GM12878 (cell line): ENCODE data around the gene ASPDH. TPM values are rescaled to one million over a fixed set of nuclear protein-coding genes. Genes with fewer than 3 reads are reported as not detected.
A peak's percentile ranks its signal among the peaks of the same experiment; 100 is the strongest.

Experiments
- ATAC-seq: fragments of 200-7000 bp; cut with Tn5 transposase; 3 replicates; pipeline ENCODE4 v1.9.1; 2020; ENCODE audit warnings: mild to moderate bottlenecking, moderate library complexity
- BruUV-seq: library from RNA; stranded (reverse); fragments of 400-500 nt; replicated peaks from 2 replicates; lab custom pipeline; 2021; lab: Mats Ljungman, UMichigan
- CTCF ChIA-PET: fragments of 300-600 bp; sonication (Branson Sonifier 250); formaldehyde crosslinking; extraction: SDS; loops from one replicate; lab custom pipeline; 2021; ENCODE audit warnings: inconsistent platforms; lab: Yijun Ruan, JAX
- POLR2A ChIA-PET: fragments of 350-600 bp; formaldehyde crosslinking; extraction: SDS; loops from one replicate; lab custom pipeline; 2021; ENCODE audit warnings: inconsistent platforms; lab: Charles Lee
- RAD21 ChIA-PET: fragments of 300-600 bp; sonication (Branson Sonifier 250); formaldehyde crosslinking; loops from one replicate; lab custom pipeline; 2023; ENCODE audit warnings: antibody characterized with exemption; ENCODE audit not compliant: unreplicated experiment; lab: Charles Lee
- SMC1A ChIA-PET: fragments of 300-600 bp; sonication (Branson Sonifier 250); formaldehyde crosslinking; loops from one replicate; lab custom pipeline; 2023; ENCODE audit not compliant: unreplicated experiment, uncharacterized antibody; lab: Charles Lee
- DNase-seq: peaks from one replicate; pipeline ENCODE4 v3.0.0-alpha.2; 2011; ENCODE audit warnings: low read depth, low spot score
- FAIRE-seq: peaks from 3 replicates; lab custom pipeline; 2011; peaks lifted over from hg19 to GRCh38; lab: Jason Lieb, UNC
- H2AFZ ChIP-seq: 2 replicates; pipeline ENCODE4 v1.6.0; 2011; ENCODE audit warnings: low read depth, low read length, control low read depth; ENCODE audit not compliant: control insufficient read depth
- H3K27ac ChIP-seq: 2 replicates; pipeline ENCODE4 v1.5.1; 2011; ENCODE audit warnings: control low read depth; ENCODE audit not compliant: control insufficient read depth, insufficient read depth
- H3K27me3 ChIP-seq, 2 experiments: replicated peaks in 1 of 2; 2 replicates each; pipeline versions ENCODE4 v1.6.0 to v1.6.1; 2011; ENCODE audit warnings: low read length in 1 of 2; ENCODE audit not compliant: control insufficient read depth in 2 of 2, insufficient read depth in 2 of 2
- H3K36me3 ChIP-seq, 2 experiments: 2 replicates each; pipeline ENCODE4 v1.5.1; 2011; ENCODE audit warnings: low read length in 1 of 2; ENCODE audit not compliant: control insufficient read depth in 2 of 2, insufficient read depth in 2 of 2
- H3K4me1 ChIP-seq: 2 replicates; pipeline ENCODE4 v1.6.1; 2011; ENCODE audit warnings: mild to moderate bottlenecking, low read length, moderate library complexity, mixed read lengths; ENCODE audit not compliant: control insufficient read depth, insufficient read depth
- H3K4me2 ChIP-seq: 2 replicates; pipeline ENCODE4 v1.6.0; 2011; ENCODE audit warnings: control low read depth; ENCODE audit not compliant: control insufficient read depth, insufficient read depth
- H3K4me3 ChIP-seq: fragments of 200-600 bp; sonication (generic); 2 replicates; pipeline ENCODE4 v1.5.1; 2016
- H3K79me2 ChIP-seq: 2 replicates; pipeline ENCODE4 v1.6.0; 2011; ENCODE audit warnings: low read length; ENCODE audit not compliant: control insufficient read depth, insufficient read depth
- H3K9ac ChIP-seq: 2 replicates; pipeline ENCODE4 v1.8.0; 2011; ENCODE audit warnings: low read length, control low read depth, mixed read lengths; ENCODE audit not compliant: control insufficient read depth, insufficient read depth
- H3K9me3 ChIP-seq: replicated peaks from 3 replicates; pipeline ENCODE4 v1.5.1; 2011; ENCODE audit warnings: mild to moderate bottlenecking, low read length; ENCODE audit not compliant: control insufficient read depth, insufficient read depth
- H4K20me1 ChIP-seq: 2 replicates; pipeline ENCODE4 v1.6.0; 2011; ENCODE audit not compliant: control insufficient read depth, insufficient read depth
- BACH1 ChIP-seq: fragments of 450-650 bp; IDR thresholded peaks from 2 replicates; pipeline ENCODE4 v1.6.1; 2017; ENCODE audit warnings: mild to moderate bottlenecking, borderline replicate concordance
- DPF2 ChIP-seq: fragments of 450-650 bp; IDR thresholded peaks from 2 replicates; pipeline ENCODE4 v1.6.1; 2017; ENCODE audit warnings: mild to moderate bottlenecking
- GABPA ChIP-seq: IDR thresholded peaks from 2 replicates; pipeline ENCODE4 v1.6.1; 2014; ENCODE audit warnings: antibody characterized with exemption, low read depth, mild to moderate bottlenecking, inconsistent platforms
- HDAC6 ChIP-seq: fragments of 200-600 bp; sonication (generic); IDR thresholded peaks from one replicate; pipeline ENCODE4 v1.8.0; 2017; ENCODE audit warnings: antibody characterized with exemption; ENCODE audit not compliant: unreplicated experiment
- IKZF1 ChIP-seq: fragments of 450-650 bp; conservative IDR thresholded peaks from 2 replicates; pipeline ENCODE4 v1.6.1; 2017; ENCODE audit warnings: antibody characterized with exemption, mild to moderate bottlenecking
- RUNX3 ChIP-seq: IDR thresholded peaks from 2 replicates; pipeline ENCODE4 v1.6.1; 2012; ENCODE audit warnings: low read length, inconsistent platforms
- ZNF687 ChIP-seq: fragments of 450-650 bp; IDR thresholded peaks from 2 replicates; pipeline ENCODE4 v1.6.1; 2017; ENCODE audit warnings: mild to moderate bottlenecking, moderate library complexity
- WGBS: methylation state at CpG from one replicate; pipeline ENCODE4 v1.1.6; 2016; ENCODE audit warnings: low lambda C conversion rate; ENCODE audit not compliant: insufficient replicate concordance, insufficient coverage; ENCODE audit errors: missing lambda C conversion rate; 5-methylcytosine and 5-hydroxymethylcytosine counted together
- in situ Hi-C: fragments of 300-500 bp; cut with MboI; formaldehyde crosslinking; loops from 9 replicates; pipeline ENCODE4 v1.14.3; 2018; ENCODE audit warnings: mixed read lengths
- intact Hi-C: fragments of 100-400 bp; cut with micrococcal nuclease; formaldehyde crosslinking; loops from one replicate; pipeline ENCODE4 v1.14.2; 2022; ENCODE audit not compliant: unreplicated experiment
- polyA plus RNA-seq, 11 experiments: library from polyadenylated mRNA; depleted of rRNA in 4 of 11; unstranded in 6 of 11; stranded (reverse) in 5 of 11; fragments of >200 nt; fragmentation: Nextera tagmentation in 4 of 11; fragmentation: Illumina TruSeq in 1 of 11; extraction: Ambion mirVana in 4 of 11; extraction: Trizol in 1 of 11; gene quantifications; 1 replicate in 1 of 11; 2 replicates in 10 of 11; pipeline versions ENCODE4 v1.2.1 to v1.2.3, GENCODE V29; 2011 to 2016; ENCODE audit warnings: inconsistent platforms in 2 of 11, missing spikeins in 2 of 11, low read depth in 1 of 11
- total RNA-seq, 4 experiments: library from RNA; depleted of rRNA in 3 of 4; stranded (reverse); fragments of >200 nt in 3 of 4; fragmentation: Illumina TruSeq in 1 of 4; extraction: Trizol in 1 of 4; gene quantifications; 2 replicates each; pipeline versions ENCODE4 v1.2.1 to v1.2.3, GENCODE V29; 2013 to 2021
- TF ChIP-seq, protein P1 (sequence below): fragments of 450-650 bp; IDR thresholded peaks from 2 replicates; pipeline ENCODE4 v1.6.1; 2017; ENCODE audit warnings: low read depth, mild to moderate bottlenecking, moderate library complexity

Gene ASPDH
- total and polyA plus RNA-seq, 10 of the 15 experiments (the other 5 are each of a cell fraction or from before 2014, with no cell fraction given): not detected

DNA sequence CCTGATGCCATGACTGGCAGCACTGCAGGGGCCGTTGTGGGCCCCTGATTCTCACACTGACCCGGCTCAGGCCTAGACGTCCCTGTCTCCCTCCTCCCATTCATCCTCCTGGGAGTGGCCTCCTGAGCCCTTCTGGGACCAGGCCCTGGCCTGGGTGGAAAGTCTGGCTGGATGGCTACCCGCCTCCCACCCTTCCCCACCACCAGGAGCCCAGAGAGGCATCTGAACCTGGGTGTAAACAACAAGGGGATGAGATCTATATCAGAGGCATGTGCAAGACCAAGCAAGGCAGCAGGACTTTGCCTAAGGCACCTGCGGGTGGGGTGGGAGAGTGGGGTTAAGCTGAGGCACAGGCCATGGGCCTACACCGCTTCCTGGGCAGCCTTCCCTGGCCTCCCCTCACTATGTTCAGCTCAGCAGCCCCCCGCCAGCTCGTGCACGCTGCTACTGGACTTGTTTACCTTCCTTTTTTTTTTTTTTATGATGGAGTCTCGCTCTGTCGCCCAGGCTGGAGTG, 22.0 kb upstream of the ASPDH start:
- intact Hi-C loops: loop anchor here (2.0 to 10.0 kb wide), 2 partner anchors 181 to 247 kb away; no protein-coding TSS in a partner anchor
- FAIRE-seq: no peak
- POLR2A ChIA-PET: interaction anchor here (0.6 kb wide), 1 partner anchor 221 kb away, joined by 6 read pairs; no protein-coding TSS in a partner anchor

GRCh38 chr19:50534478-50534877, 20.8 kb upstream of the ASPDH start:
- POLR2A ChIA-PET: interaction anchor here (0.6 kb wide), 1 partner anchor 10 kb away, joined by 3 read pairs; no protein-coding TSS in a partner anchor
- ATAC-seq: peak; percentile 81
- TF ChIP-seq, protein P1, sequence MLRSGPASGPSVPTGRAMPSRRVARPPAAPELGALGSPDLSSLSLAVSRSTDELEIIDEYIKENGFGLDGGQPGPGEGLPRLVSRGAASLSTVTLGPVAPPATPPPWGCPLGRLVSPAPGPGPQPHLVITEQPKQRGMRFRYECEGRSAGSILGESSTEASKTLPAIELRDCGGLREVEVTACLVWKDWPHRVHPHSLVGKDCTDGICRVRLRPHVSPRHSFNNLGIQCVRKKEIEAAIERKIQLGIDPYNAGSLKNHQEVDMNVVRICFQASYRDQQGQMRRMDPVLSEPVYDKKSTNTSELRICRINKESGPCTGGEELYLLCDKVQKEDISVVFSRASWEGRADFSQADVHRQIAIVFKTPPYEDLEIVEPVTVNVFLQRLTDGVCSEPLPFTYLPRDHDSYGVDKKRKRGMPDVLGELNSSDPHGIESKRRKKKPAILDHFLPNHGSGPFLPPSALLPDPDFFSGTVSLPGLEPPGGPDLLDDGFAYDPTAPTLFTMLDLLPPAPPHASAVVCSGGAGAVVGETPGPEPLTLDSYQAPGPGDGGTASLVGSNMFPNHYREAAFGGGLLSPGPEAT: peak; percentile 78
- TF ChIP-seq BACH1 (no peak), HDAC6 (no peak), ZNF687 (no peak), IKZF1 (0 out of 2 replicates have a peak, but pooled peaks have one; percentile 31), RUNX3 (peak; percentile 63; the same call in 1 of the 2 replicates), DPF2 (0 out of 2 replicates have a peak, but pooled peaks have one; percentile 9)
- in situ Hi-C loops (loop anchor here (10.0 kb wide), 1 partner anchor 390 kb away; no protein-coding TSS in a partner anchor), intact Hi-C loops (loop anchor here (10.0 kb wide), 1 partner anchor 180 kb away; no protein-coding TSS in a partner anchor)
- H3K27me3 ChIP-seq: no peaks in the 10 kb centered on the region
- SMC1A ChIA-PET: interaction anchor here (0.5 to 1.8 kb wide), 3 partner anchors 74 to 191 kb away, joined by 3 read pairs; no protein-coding TSS in a partner anchor
- no peak overlapping the region for H2AFZ ChIP-seq
- no peak for FAIRE-seq
- H3K4me3 ChIP-seq: no peak overlapping the region
- no peak overlapping the region for H3K9ac ChIP-seq
- H4K20me1 ChIP-seq: no peaks in the 10 kb centered on the region
- no TSS peak for BruUV-seq
- H3K36me3 ChIP-seq: no peaks in the 10 kb centered on the region
- RAD21 ChIA-PET: interaction anchor here (1.0 to 2.5 kb wide), 4 partner anchors 23 to 249 kb away, joined by 3 to 8 read pairs (median 4); partner anchors contain the start of gene JOSD2
- CTCF ChIA-PET: interaction anchor here (0.8 to 8.6 kb wide), 6 partner anchors 22 to 250 kb away, joined by 3 to 117 read pairs (median 4); partner anchors contain the start of gene JOSD2
- H3K4me1 ChIP-seq: peaks cover 8% of the 10 kb centered on the region
- H3K27ac ChIP-seq: peak overlapping the region; percentile 50
- peaks cover 9% of the 10 kb centered on the region; the same call in 2 of the 3 replicates for H3K9me3 ChIP-seq
- 0% methylated on average over 3 of the region's 3 CpGs for WGBS
- no peaks in the 10 kb centered on the region for H3K79me2 ChIP-seq
- no peak for DNase-seq
- H3K4me2 ChIP-seq: no peak overlapping the region; the same call in 1 of the 2 replicates

More for the DNA sequence above, 22.0 kb upstream of the ASPDH start:
- DNase-seq: no peak
- RAD21 ChIA-PET: interaction anchor here (1.0 to 2.5 kb wide), 4 partner anchors 21 to 248 kb away, joined by 3 to 8 read pairs (median 6); no protein-coding TSS in a partner anchor
- Histone ChIP-seq H4K20me1 (no peaks in the 10 kb centered on the region), H3K4me3 (no peak overlapping the region), H3K27ac (no peak overlapping the region), H3K4me1 (peaks cover 8% of the 10 kb centered on the region), H3K36me3 (no peaks in the 10 kb centered on the region), H3K79me2 (no peaks in the 10 kb centered on the region), H2AFZ (no peak overlapping the region), H3K9me3 (peaks cover 9% of the 10 kb centered on the region; the same call in 2 of the 3 replicates), H3K9ac (no peak overlapping the region)
- ATAC-seq: no peak
- in situ Hi-C loops: loop anchor here (5.0 to 10.0 kb wide), 2 partner anchors 252 to 389 kb away; no protein-coding TSS in a partner anchor
- TF ChIP-seq GABPA: no peak
- TF ChIP-seq, all 136 proteins: peak for 0
- Histone ChIP-seq H3K27me3 (no peaks in the 10 kb centered on the region), H3K4me2 (no peak overlapping the region)
- ChIA-PET CTCF (interaction anchor here (1.3 to 8.6 kb wide), 8 partner anchors 12 to 386 kb away, joined by 3 to 117 read pairs (median 6); no protein-coding TSS in a partner anchor), SMC1A (interaction anchor here (1.2 to 1.8 kb wide), 2 partner anchors 75 to 130 kb away, joined by 3 read pairs; no protein-coding TSS in a partner anchor)
- WGBS: 22% methylated on average over 9 of the region's 11 CpGs
- BruUV-seq: no TSS peak
